Activated CD8-positive, alpha-beta T cell treated with anti-CD3 and anti-CD28 coated beads for 36 hours (primary cell): ENCODE results near the gene PAM16. TPM values are rescaled to one million over a fixed set of nuclear protein-coding genes. Genes with fewer than 3 reads are reported as not detected.

Experiments used
- ATAC-seq: fragments of 200-7000 bp; cut with Tn5 transposase; one replicate; pipeline ENCODE4 v1.10.0; 2021; ENCODE audit warnings: mild to moderate bottlenecking, moderate library complexity
- CTCF ChIA-PET: fragments of 350-600 bp; sonication (Branson Sonifier 250); formaldehyde crosslinking; loops from one replicate; lab custom pipeline; 2021; ENCODE audit warnings: antibody characterized with exemption; lab: Charles Lee
- POLR2A ChIA-PET: fragments of 350-600 bp; sonication (Branson Sonifier 250); formaldehyde crosslinking; loops from one replicate; lab custom pipeline; 2021; ENCODE audit warnings: antibody characterized with exemption; lab: Charles Lee
- DNase-seq: peaks from one replicate; pipeline ENCODE4 v3.0.0-alpha.2; 2020
- H3K27ac Mint-ChIP-seq: one replicate; pipeline ENCODE4 v1.8.0; 2021; ENCODE audit warnings: mild to moderate bottlenecking, mixed read lengths
- H3K27me3 Mint-ChIP-seq: one replicate; pipeline ENCODE4 v1.8.0; 2021; ENCODE audit warnings: mixed read lengths
- H3K36me3 Mint-ChIP-seq: one replicate; pipeline ENCODE4 v1.8.0; 2021; ENCODE audit warnings: low read depth, mixed read lengths
- H3K4me1 Mint-ChIP-seq: one replicate; pipeline ENCODE4 v1.8.0; 2021; ENCODE audit warnings: low read depth, mixed read lengths
- H3K4me3 Mint-ChIP-seq: one replicate; pipeline ENCODE4 v1.8.0; 2021; ENCODE audit warnings: mild to moderate bottlenecking, moderate library complexity, mixed read lengths
- H3K9me3 Mint-ChIP-seq: one replicate; pipeline ENCODE4 v1.8.0; 2021; ENCODE audit warnings: mixed read lengths
- intact Hi-C: fragments of 100-400 bp; cut with micrococcal nuclease; formaldehyde crosslinking; loops from one replicate; pipeline ENCODE4 v1.10.0; 2022
- total RNA-seq, 2 experiments: library from RNA; stranded (reverse); gene quantifications; one replicate each; pipeline ENCODE4 v1.2.3, GENCODE V29; 2021
- TF ChIP-seq, protein P1 (sequence below): fragments of 200-600 bp; IDR thresholded peaks from one replicate; pipeline ENCODE4 v1.8.0; 2022; ENCODE audit warnings: antibody characterized with exemption, mild to moderate bottlenecking

The PAM16 gene
- total RNA-seq, 2 experiments from 2014 or later: 65.9 to 70.1 TPM

DNA sequence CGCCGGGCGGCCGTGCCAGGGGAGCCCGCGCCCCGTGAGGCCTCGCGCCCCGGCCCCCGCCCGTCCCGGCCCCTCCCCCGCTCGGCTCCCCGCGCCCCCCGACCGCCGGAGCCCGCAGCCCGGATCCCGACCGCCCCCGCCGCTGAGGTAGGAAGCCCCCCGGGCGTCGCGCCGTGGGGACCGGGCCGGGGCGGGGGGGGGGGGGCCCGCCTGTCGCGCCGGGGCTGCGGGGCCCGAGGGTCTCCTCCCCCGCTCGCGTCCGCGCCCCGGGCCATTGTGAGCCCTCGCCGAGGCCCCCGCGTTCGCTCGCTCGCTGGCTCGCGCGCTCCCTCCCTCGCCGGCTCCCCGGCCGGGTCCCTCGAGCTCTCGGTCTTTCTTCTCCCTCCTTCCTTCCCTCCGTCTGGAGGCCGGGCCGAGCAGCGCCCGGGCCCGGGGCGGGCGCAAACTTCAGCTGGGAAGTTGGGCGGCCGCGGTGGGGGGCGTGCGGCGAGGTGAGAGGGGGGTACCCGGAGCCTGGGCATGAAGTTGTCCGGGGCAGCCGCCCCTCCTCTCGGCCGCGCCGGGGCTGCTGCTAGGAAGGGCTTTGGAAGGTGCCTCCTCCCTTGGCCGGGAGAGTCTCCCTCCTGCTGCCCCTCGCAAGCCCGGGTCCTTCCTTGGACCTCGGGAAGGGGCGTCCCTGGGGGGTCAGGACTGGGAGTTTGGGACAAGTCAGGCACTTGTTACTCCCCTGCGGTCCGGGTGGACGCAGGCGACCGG is 34.8 kb downstream of the PAM16 start:
- DNase-seq: peak; percentile 29
- H3K27ac Mint-ChIP-seq: no peak overlapping the region
- ChIA-PET POLR2A (interaction anchor here (0.5 to 1.6 kb wide), 3 partner anchors 43 to 957 kb away, joined by 4 to 6 read pairs (median 5); no protein-coding TSS in a partner anchor), CTCF (interaction anchor here (1.0 to 1.1 kb wide), 3 partner anchors 8 to 62 kb away, joined by 3 to 4 read pairs (median 3); no protein-coding TSS in a partner anchor)
- H3K36me3 Mint-ChIP-seq: no peaks in the 10 kb centered on the region
- ATAC-seq: no peak
- H3K4me1 Mint-ChIP-seq: peaks cover 12% of the 10 kb centered on the region
- TF ChIP-seq, protein P1, sequence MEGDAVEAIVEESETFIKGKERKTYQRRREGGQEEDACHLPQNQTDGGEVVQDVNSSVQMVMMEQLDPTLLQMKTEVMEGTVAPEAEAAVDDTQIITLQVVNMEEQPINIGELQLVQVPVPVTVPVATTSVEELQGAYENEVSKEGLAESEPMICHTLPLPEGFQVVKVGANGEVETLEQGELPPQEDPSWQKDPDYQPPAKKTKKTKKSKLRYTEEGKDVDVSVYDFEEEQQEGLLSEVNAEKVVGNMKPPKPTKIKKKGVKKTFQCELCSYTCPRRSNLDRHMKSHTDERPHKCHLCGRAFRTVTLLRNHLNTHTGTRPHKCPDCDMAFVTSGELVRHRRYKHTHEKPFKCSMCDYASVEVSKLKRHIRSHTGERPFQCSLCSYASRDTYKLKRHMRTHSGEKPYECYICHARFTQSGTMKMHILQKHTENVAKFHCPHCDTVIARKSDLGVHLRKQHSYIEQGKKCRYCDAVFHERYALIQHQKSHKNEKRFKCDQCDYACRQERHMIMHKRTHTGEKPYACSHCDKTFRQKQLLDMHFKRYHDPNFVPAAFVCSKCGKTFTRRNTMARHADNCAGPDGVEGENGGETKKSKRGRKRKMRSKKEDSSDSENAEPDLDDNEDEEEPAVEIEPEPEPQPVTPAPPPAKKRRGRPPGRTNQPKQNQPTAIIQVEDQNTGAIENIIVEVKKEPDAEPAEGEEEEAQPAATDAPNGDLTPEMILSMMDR: no peak
- no peak overlapping the region for H3K4me3 Mint-ChIP-seq
- intact Hi-C loops: no loop called here
- no peaks in the 10 kb centered on the region for H3K9me3 Mint-ChIP-seq
- peaks cover 16% of the 10 kb centered on the region for H3K27me3 Mint-ChIP-seq

DNA sequence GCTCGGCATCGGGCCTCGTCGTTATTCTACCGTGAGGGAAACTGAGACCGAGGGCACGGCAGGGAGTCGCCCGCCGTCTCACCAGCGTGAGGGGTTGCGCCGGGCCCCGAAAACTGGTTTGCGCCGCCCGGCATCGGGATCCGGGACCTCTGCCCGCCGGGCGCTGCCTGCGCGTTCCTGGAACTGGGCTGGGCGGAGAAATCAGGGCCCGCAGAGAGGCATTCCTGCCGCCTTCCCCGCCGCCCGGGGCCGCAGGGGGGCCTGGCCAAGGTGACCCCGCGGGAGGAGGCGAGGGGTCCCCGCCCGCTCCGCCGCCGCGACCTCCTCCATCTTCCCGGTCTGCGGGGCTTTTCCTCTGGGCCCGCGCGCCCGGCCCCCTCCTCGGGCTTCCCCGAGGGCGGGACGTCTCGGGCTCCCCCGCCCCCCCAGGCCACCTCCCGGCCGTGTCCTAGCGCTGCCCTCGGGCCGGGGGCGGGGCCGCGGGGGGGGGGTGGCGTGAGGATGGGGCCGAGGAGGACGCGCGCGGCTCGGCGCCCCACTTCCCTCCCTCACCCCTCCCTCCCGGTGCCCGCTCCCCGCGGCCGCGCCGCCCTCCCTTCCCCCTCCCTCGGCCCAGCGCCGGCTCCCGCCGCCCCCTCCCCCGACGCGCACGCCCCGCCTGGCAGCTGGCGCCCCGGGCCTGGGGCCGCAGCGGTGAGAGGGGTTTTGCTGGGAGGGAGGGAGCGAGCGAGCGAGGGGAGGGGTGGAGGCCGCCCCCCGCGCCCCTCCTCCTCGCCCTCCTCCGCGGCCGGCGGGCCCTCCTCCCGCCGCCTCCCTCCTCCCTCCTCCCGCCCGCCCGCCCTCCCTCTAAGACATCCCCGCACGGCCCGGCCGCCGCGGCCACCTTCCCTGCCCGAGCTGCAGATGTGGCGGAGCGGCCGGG is 35.7 kb downstream of the PAM16 start, which contains the start of gene GLIS2:
TSS of gene GLIS2 (plus strand) at position 882 of the 922 bp plus-strand sequence. CDS start 16,214 bp downstream, outside the sequence.
- TF ChIP-seq, protein P1: no peak
- Mint-ChIP-seq H3K4me1 (peaks cover 12% of the 10 kb centered on the region), H3K27me3 (peaks cover 16% of the 10 kb centered on the region), H3K27ac (no peak within 1 kb of the TSS), H3K36me3 (no peaks in the 10 kb centered on the region), H3K9me3 (no peaks in the 10 kb centered on the region), H3K4me3 (peak within 1 kb of the TSS; percentile 79)
- ChIA-PET POLR2A (interaction anchor here (0.7 to 1.2 kb wide), 2 partner anchors 45 to 80 kb away, joined by 3 to 4 read pairs; no protein-coding TSS in a partner anchor), CTCF (interaction anchor here (1.0 to 1.1 kb wide), 4 partner anchors 8 to 61 kb away, joined by 3 to 6 read pairs (median 4); no protein-coding TSS in a partner anchor)
- peak; percentile 37 for ATAC-seq
- peak; percentile 37 for DNase-seq
- intact Hi-C loops: no loop called here

DNA sequence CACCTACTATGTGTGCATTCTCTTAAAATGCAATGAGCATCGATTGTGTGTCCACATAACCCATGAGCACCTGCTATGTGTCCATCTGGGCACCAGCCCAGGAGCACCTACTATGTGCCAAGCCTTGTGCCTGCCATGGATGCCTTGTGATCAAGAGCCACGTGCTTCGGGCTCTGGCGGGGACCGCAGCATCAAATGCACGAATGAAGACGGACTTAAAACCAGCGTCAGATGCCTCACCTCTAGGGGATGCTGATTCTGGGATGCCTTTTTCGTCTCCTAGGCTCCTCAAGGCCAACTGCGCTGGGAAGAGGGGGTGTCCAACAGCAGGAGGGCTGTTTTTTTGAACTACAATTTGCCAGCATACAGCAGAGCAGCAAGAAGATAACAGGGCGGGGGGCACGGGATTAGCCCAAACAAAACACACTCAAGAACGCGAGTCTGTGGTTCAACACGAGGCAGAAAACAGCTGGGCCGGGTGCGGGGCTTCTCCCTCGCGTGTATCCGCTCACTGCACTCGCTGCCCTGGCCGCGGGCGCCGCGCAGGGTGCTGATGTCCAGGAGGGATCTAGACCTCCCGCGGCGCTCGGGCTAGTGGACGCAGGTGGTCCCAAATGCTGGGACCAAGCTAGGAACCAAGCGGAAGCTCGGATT is 36.5 kb downstream of the PAM16 start:
- POLR2A ChIA-PET: interaction anchor here (0.7 to 1.2 kb wide), 2 partner anchors 44 to 81 kb away, joined by 3 to 4 read pairs; no protein-coding TSS in a partner anchor
- intact Hi-C loops: no loop called here

More for the DNA sequence above, 36.5 kb downstream of the PAM16 start:
- Mint-ChIP-seq H3K27ac (peak overlapping the region; percentile 72), H3K4me3 (peak overlapping the region; percentile 79), H3K4me1 (peaks cover 12% of the 10 kb centered on the region), H3K36me3 (no peaks in the 10 kb centered on the region), H3K27me3 (peaks cover 16% of the 10 kb centered on the region), H3K9me3 (no peaks in the 10 kb centered on the region)
- ATAC-seq (no peak), DNase-seq (peak; percentile 53)
- CTCF ChIA-PET: interaction anchor here (1.0 kb wide), 1 partner anchor 13 kb away, joined by 6 read pairs; no protein-coding TSS in a partner anchor
- TF ChIP-seq, protein P1: no peak
